Measurements from ENCODE around the gene TMEM179.

DNA sequence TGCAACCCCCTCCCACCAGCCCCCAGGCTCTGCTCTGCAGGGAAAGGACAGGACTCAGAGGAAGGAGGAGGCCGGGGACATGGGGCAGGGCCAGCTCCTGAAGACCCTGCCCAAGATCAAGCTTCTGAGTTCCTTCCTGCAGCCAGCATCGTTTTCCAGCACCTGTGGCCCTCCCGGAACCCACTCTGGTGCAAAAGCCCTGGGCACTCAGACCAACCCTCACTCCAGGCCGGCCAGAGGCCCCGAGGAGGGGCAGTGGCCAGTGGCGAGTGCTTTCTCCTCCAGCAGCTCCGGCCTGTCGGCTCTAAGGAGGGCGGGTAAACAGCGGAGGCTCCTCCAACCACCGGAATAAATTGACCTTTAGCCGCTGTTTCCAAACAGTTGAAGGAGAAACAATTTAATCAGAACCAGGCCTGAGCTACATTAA is 10.8 kb downstream of the TMEM179 start:
- TF ChIP-seq POLR2AphosphoS5 (IDR thresholded peaks at IDR 0.05; ENCODE audit: low read depth, low read length): no peak
- TF ChIP-seq, protein P1, sequence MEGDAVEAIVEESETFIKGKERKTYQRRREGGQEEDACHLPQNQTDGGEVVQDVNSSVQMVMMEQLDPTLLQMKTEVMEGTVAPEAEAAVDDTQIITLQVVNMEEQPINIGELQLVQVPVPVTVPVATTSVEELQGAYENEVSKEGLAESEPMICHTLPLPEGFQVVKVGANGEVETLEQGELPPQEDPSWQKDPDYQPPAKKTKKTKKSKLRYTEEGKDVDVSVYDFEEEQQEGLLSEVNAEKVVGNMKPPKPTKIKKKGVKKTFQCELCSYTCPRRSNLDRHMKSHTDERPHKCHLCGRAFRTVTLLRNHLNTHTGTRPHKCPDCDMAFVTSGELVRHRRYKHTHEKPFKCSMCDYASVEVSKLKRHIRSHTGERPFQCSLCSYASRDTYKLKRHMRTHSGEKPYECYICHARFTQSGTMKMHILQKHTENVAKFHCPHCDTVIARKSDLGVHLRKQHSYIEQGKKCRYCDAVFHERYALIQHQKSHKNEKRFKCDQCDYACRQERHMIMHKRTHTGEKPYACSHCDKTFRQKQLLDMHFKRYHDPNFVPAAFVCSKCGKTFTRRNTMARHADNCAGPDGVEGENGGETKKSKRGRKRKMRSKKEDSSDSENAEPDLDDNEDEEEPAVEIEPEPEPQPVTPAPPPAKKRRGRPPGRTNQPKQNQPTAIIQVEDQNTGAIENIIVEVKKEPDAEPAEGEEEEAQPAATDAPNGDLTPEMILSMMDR (IDR thresholded peaks at IDR 0.05): no peak
- TF ChIP-seq SIN3A (IDR thresholded peaks at IDR 0.05; ENCODE audit: borderline replicate concordance, insufficient read depth, low read depth, low read length): no peak
